Astrocyte of the spinal cord (primary cell): Measurements from ENCODE around the gene HPCAL4.

Experiments
- DNase-seq: peaks from one replicate; pipeline ENCODE4 v3.0.0; 2011; ENCODE audit warnings: low read depth, low spot score
- H3K4me3 ChIP-seq: 2 replicates; pipeline ENCODE4 v1.5.1; 2011; ENCODE audit warnings: low read depth, mild to moderate bottlenecking, low read length, moderate library complexity
- CTCF ChIP-seq: IDR thresholded peaks from 2 replicates; pipeline ENCODE4 v1.5.1; 2012; ENCODE audit warnings: low read depth, mild to moderate bottlenecking, low read length, inconsistent platforms
- in situ Hi-C: cut with HindIII; loops from 2 replicates; pipeline ENCODE4 v1.10.0; 2017; ENCODE audit warnings: low sequenced_read_pairs

The HPCAL4 gene

GRCh38 chr1:39681999-39682398 is 9.2 kb downstream of the HPCAL4 start:
- TF ChIP-seq CTCF = no peak
- in situ Hi-C loops = no loop called here
- H3K4me3 ChIP-seq = no peak overlapping the region
- no peak for DNase-seq

GRCh38 chr1:39681294-39681693 is 9.9 kb downstream of the HPCAL4 start:
- H3K4me3 ChIP-seq = no peak overlapping the region
- in situ Hi-C loops = no loop called here
- no peak for DNase-seq
- no peak for TF ChIP-seq CTCF

- no peak for TF ChIP-seq CTCF
- no peak overlapping the region for H3K4me3 ChIP-seq
- in situ Hi-C loops = no loop called here
- DNase-seq = no peak
These were observed 10.5 kb downstream of the HPCAL4 start for GRCh38 chr1:39680751-39681150.

- no peak for TF ChIP-seq CTCF
- in situ Hi-C loops = no loop called here
- no peak overlapping the region for H3K4me3 ChIP-seq
- DNase-seq = no peak
These were observed 11.4 kb downstream of the HPCAL4 start for GRCh38 chr1:39679821-39680220.

- in situ Hi-C loops = no loop called here
- no peak for TF ChIP-seq CTCF
- no peak for DNase-seq
- H3K4me3 ChIP-seq = no peak overlapping the region
These were observed 12.3 kb downstream of the HPCAL4 start for GRCh38 chr1:39678889-39679288.

GRCh38 chr1:39677645-39678044 is 13.6 kb downstream of the HPCAL4 start:
- TF ChIP-seq CTCF = no peak
- DNase-seq = no peak
- in situ Hi-C loops = no loop called here
- H3K4me3 ChIP-seq = no peak overlapping the region

GRCh38 chr1:39676948-39677548 is 14.2 kb downstream of the HPCAL4 start:
- DNase-seq = no peak

More at GRCh38 chr1:39676948-39677548, 14.2 kb downstream of the HPCAL4 start:
- no peak overlapping the region for H3K4me3 ChIP-seq
- in situ Hi-C loops = no loop called here
- no peak for TF ChIP-seq CTCF
